Naive thymus-derived CD4-positive, alpha-beta T cell (primary cell): Measurements from ENCODE around the gene FHIT. TPM values are rescaled to one million over a fixed set of nuclear protein-coding genes. Genes with fewer than 3 reads are reported as not detected.

Experiments
- ATAC-seq: fragments of 150-1000 bp; cut with Tn5 transposase; 2 replicates; pipeline ENCODE4 v1.10.0; 2021; ENCODE audit warnings: mild to moderate bottlenecking, moderate library complexity
- CTCF ChIA-PET: fragments of 350-600 bp; sonication (Branson Sonifier 250); formaldehyde crosslinking; loops from one replicate; lab custom pipeline; 2021; ENCODE audit warnings: antibody characterized with exemption; lab: Charles Lee
- POLR2A ChIA-PET: fragments of 350-600 bp; sonication (Branson Sonifier 250); formaldehyde crosslinking; loops from one replicate; lab custom pipeline; 2021; ENCODE audit warnings: antibody characterized with exemption, inconsistent platforms; lab: Charles Lee
- DNase-seq, 9 donors: peaks; one replicate each; pipeline versions ENCODE4 v3.0.0 to v3.0.0-alpha.2; 2020 to 2022; ENCODE audit warnings: mixed read lengths in 1 of 9
- H3K27ac ChIP-seq: one replicate; pipeline ENCODE4 v1.7.0; 2013; ENCODE audit warnings: mild to moderate bottlenecking, low read depth, low read length, moderate library complexity
- H3K27me3 ChIP-seq, 2 donors: one replicate each; pipeline ENCODE4 v1.7.0; 2013; ENCODE audit warnings: low read length in 2 of 2, mild to moderate bottlenecking in 2 of 2, moderate library complexity in 2 of 2; ENCODE audit not compliant: control insufficient read depth in 2 of 2, insufficient read depth in 2 of 2
- H3K36me3 ChIP-seq, 3 experiments: 1 replicate in 2 of 3; 2 replicates in 1 of 3; pipeline ENCODE4 v1.7.0; 2013; ENCODE audit warnings: low read length in 3 of 3, mild to moderate bottlenecking in 3 of 3, moderate library complexity in 1 of 3; ENCODE audit not compliant: insufficient read depth in 3 of 3, control insufficient read depth in 2 of 3
- H3K4me1 ChIP-seq, 2 donors: one replicate each; pipeline ENCODE4 v1.7.0; 2013; ENCODE audit warnings: low read length in 2 of 2, mild to moderate bottlenecking in 2 of 2, moderate library complexity in 1 of 2; ENCODE audit not compliant: control insufficient read depth in 2 of 2, insufficient read depth in 2 of 2
- H3K4me3 ChIP-seq: 2 replicates; pipeline ENCODE4 v1.7.0; 2013; ENCODE audit warnings: mild to moderate bottlenecking, low read length
- H3K9me3 ChIP-seq, 3 experiments: 1 replicate in 2 of 3; 2 replicates in 1 of 3; pipeline ENCODE4 v1.7.0; 2013; ENCODE audit warnings: low read length in 3 of 3; ENCODE audit not compliant: control insufficient read depth in 2 of 3
- H3K27ac Mint-ChIP-seq, 9 donors: one replicate each; pipeline ENCODE4 v1.8.0; 2020 to 2022; ENCODE audit warnings: mixed read lengths in 9 of 9, mild to moderate bottlenecking in 8 of 9, moderate library complexity in 5 of 9, inconsistent platforms in 2 of 9
- H3K27me3 Mint-ChIP-seq, 5 donors: one replicate each; pipeline ENCODE4 v1.8.0; 2021 to 2022; ENCODE audit warnings: mixed read lengths in 5 of 5, mild to moderate bottlenecking in 1 of 5
- H3K36me3 Mint-ChIP-seq, 5 donors: one replicate each; pipeline ENCODE4 v1.8.0; 2020 to 2022; ENCODE audit warnings: mixed read lengths in 5 of 5, mild to moderate bottlenecking in 3 of 5, inconsistent platforms in 1 of 5
- H3K4me1 Mint-ChIP-seq, 7 donors: one replicate each; pipeline ENCODE4 v1.8.0; 2020 to 2022; ENCODE audit warnings: mixed read lengths in 7 of 7, mild to moderate bottlenecking in 3 of 7, inconsistent platforms in 1 of 7
- H3K4me3 Mint-ChIP-seq, 10 donors: one replicate each; pipeline ENCODE4 v1.8.0; 2020 to 2022; ENCODE audit warnings: mild to moderate bottlenecking in 10 of 10, mixed read lengths in 10 of 10, moderate library complexity in 6 of 10, inconsistent platforms in 2 of 10
- H3K9me3 Mint-ChIP-seq, 11 donors: one replicate each; pipeline ENCODE4 v1.8.0; 2020 to 2022; ENCODE audit warnings: mixed read lengths in 11 of 11, mild to moderate bottlenecking in 4 of 11, inconsistent platforms in 1 of 11, moderate library complexity in 1 of 11
- intact Hi-C, 2 donors: fragments of 100-400 bp; cut with micrococcal nuclease; formaldehyde crosslinking; loops; one replicate each; pipeline ENCODE4 v1.15.1; 2023
- polyA plus RNA-seq, 2 donors: library from polyadenylated mRNA; unstranded; fragments of 300-500 nt; fragmentation: Illumina TruSeq; gene quantifications; one replicate each; pipeline ENCODE4 v1.2.3, GENCODE V29; 2021
- total RNA-seq, 6 experiments: library from RNA in 5 of 6; stranded (reverse) in 5 of 6; gene quantifications; 1 replicate in 5 of 6; 2 replicates in 1 of 6; pipeline ENCODE4 v1.2.3 and lab custom pipeline; 2021 to 2026

The FHIT gene
- total and polyA plus RNA-seq, 7 experiments from 2014 or later = 51.2 to 230 (median 152) TPM

DNA sequence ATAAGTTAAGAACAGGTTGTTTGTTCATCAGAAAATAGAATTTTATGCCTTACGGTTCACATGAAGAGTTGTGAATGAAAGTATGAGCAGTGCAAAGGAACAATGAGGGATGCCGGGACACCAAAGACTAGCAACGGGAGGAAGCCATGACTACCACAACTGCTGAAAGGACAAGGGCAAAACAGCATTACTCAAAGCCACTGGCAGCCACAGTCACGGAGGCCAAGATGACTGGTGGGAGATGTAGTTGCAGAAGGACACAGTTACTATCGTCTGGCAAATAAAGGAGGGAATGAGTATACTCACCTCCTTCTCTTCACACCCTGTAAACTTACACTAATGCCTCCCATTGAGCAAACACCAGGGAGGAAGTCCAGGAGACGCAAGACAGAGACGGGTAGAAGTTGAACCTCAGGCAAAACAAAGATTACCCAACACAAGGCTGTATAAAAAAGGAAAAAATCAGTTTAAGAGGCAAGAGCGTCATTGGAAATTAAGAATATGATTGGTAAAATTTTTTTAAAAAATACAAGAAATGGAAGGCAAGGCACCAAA, 675.5 kb downstream of the FHIT start:
- H3K4me1 ChIP-seq = no peaks in the 10 kb centered on the region
- DNase-seq = no peak
- H3K4me3 ChIP-seq = no peak overlapping the region
- no peaks in the 10 kb centered on the region for H3K36me3 ChIP-seq
- Mint-ChIP-seq H3K36me3 (no peaks in the 10 kb centered on the region), H3K27me3 (peaks cover 0 to 10% (median 0%) of the 10 kb centered on the region in 5 donors), H3K27ac (no peak overlapping the region), H3K4me3 (no peak overlapping the region), H3K4me1 (peaks cover 0 to 1% (median 0%) of the 10 kb centered on the region in 7 donors), H3K9me3 (peaks cover 0 to 3% (median 0%) of the 10 kb centered on the region in 11 donors)
- POLR2A ChIA-PET = no interaction called here
- CTCF ChIA-PET = no interaction called here
- ATAC-seq = no peak
- no peaks in the 10 kb centered on the region for H3K27me3 ChIP-seq
- no peaks in the 10 kb centered on the region for H3K9me3 ChIP-seq
- intact Hi-C loops = no loop called here
- no peak overlapping the region for H3K27ac ChIP-seq

DNA sequence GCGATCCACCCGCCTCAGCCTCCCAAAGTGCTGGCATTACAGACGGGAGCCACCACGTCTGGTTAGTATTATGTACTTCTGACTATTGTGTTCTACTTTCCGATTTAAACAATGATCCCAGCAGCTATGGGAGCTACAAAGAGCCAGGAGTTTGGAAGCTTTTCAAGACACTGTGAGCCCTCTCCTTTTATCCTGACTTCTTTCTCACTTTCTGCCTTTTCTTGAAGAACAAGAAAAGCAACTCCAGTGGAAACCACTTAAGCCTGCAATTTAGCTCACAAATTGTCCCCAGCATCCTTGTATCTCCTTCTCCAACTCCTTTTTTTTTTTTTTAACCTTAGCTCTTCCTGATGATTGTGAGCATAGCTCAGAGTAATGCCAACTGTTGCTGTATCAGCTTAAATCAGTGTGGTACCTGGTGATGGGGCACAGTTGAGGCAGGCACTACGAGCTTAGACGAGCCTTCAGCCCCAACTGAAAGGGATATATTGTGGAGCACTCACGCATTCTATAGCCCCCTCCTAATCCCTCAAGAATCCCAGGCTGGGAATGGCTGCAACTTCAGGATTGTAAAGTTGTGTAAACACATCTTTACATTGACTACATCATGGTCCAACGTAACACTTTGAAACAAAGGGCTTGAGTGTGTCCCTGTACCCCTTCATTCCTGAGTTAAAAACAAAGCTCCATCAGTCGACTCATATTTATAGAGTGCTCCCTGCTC, 677.0 kb downstream of the FHIT start:
- CTCF ChIA-PET = interaction anchor here (0.7 kb wide), 1 partner anchor 13 kb away, joined by 3 read pairs; no protein-coding TSS in a partner anchor
- DNase-seq = no peak
- peak overlapping the region in 1 of 9 donors; percentile 28 for H3K27ac Mint-ChIP-seq
- H3K36me3 Mint-ChIP-seq = no peaks in the 10 kb centered on the region
- Histone ChIP-seq H3K27ac (no peak overlapping the region), H3K27me3 (no peaks in the 10 kb centered on the region), H3K4me1 (no peaks in the 10 kb centered on the region), H3K9me3 (no peaks in the 10 kb centered on the region), H3K4me3 (no peak overlapping the region), H3K36me3 (no peaks in the 10 kb centered on the region)
- intact Hi-C loops = no loop called here
- no peak for ATAC-seq
- H3K4me3 Mint-ChIP-seq = no peak overlapping the region
- peaks cover 0 to 1% (median 0%) of the 10 kb centered on the region in 7 donors for H3K4me1 Mint-ChIP-seq
- peaks cover 0 to 3% (median 0%) of the 10 kb centered on the region in 11 donors for H3K9me3 Mint-ChIP-seq
- H3K27me3 Mint-ChIP-seq = peaks cover 0 to 10% (median 0%) of the 10 kb centered on the region in 5 donors
- POLR2A ChIA-PET = interaction anchor here (0.5 kb wide), 1 partner anchor 12 kb away, joined by 3 read pairs; no protein-coding TSS in a partner anchor

DNA sequence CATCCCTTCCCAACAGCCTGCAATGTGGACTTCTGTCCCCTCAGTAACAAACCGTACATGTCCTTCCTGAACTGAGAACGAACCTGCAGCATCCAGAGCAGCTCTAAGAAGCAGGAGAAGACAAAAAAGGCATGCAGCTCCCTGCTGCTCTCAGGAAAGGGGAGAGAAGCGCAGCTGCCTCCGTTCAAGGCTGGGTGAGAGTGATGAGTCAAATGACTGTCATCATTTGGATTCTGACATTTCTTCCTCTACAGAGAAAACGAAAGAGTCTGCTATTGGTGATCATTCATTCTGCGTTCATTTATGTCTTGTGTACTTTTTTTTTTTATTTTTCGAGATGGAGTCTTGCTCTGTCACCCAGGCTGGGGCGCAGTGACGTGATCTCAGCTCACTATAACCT, 677.8 kb downstream of the FHIT start:
- ATAC-seq = no peak

DNA sequence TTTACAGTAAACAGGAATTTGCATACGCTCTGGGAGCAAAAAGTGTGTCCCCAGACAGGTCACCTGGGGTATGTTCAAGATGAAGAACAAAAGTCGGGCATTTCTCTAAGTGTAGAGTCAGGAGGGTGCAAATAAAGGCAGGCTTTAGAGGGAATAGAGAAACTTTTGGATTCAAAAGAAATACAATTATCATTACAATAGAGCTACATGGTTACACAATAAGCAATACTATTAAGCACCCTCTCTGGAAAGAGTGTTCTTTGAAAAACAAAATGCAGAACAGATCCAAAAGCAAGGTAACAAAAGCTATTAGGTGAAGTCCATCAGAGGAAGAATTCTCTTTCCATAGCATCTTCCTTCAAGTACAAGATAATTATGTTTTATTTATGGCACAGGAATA, 679.7 kb downstream of the FHIT start:
- H3K9me3 ChIP-seq = no peaks in the 10 kb centered on the region
- ChIA-PET CTCF (no interaction called here), POLR2A (no interaction called here)
- peaks cover 0 to 7% (median 0%) of the 10 kb centered on the region in 5 donors for H3K27me3 Mint-ChIP-seq
- H3K4me3 Mint-ChIP-seq = no peak overlapping the region
- no peaks in the 10 kb centered on the region for H3K27me3 ChIP-seq
- no peaks in the 10 kb centered on the region for H3K4me1 Mint-ChIP-seq
- H3K4me1 ChIP-seq = no peaks in the 10 kb centered on the region
- no peak overlapping the region for H3K4me3 ChIP-seq
- DNase-seq (no peak), ATAC-seq (no peak)
- H3K36me3 ChIP-seq = no peaks in the 10 kb centered on the region
- peaks cover 0 to 3% (median 0%) of the 10 kb centered on the region in 5 donors for H3K36me3 Mint-ChIP-seq
- no peak overlapping the region for H3K27ac Mint-ChIP-seq
- peaks cover 0 to 6% (median 3%) of the 10 kb centered on the region in 11 donors for H3K9me3 Mint-ChIP-seq
- H3K27ac ChIP-seq = no peak overlapping the region
- intact Hi-C loops = no loop called here

More for the DNA sequence above, 677.8 kb downstream of the FHIT start:
- intact Hi-C loops = no loop called here
- ChIA-PET CTCF (no interaction called here), POLR2A (interaction anchor here (0.6 to 0.8 kb wide), 2 partner anchors 241 to 550 kb away, joined by 3 to 5 read pairs; no protein-coding TSS in a partner anchor)
- no peaks in the 10 kb centered on the region for H3K9me3 ChIP-seq
- peak overlapping the region in 1 of 9 donors; percentile 17 for H3K27ac Mint-ChIP-seq
- no peak overlapping the region for H3K4me3 Mint-ChIP-seq
- H3K27ac ChIP-seq = no peak overlapping the region
- no peaks in the 10 kb centered on the region for H3K4me1 ChIP-seq
- no peaks in the 10 kb centered on the region for H3K36me3 Mint-ChIP-seq
- H3K4me1 Mint-ChIP-seq = peaks cover 0 to 1% (median 0%) of the 10 kb centered on the region in 7 donors
- H3K27me3 Mint-ChIP-seq = peaks cover 0 to 10% (median 0%) of the 10 kb centered on the region in 5 donors
- no peak overlapping the region for H3K4me3 ChIP-seq
- H3K9me3 Mint-ChIP-seq = peaks cover 0 to 3% (median 0%) of the 10 kb centered on the region in 11 donors
- H3K27me3 ChIP-seq = no peaks in the 10 kb centered on the region
- H3K36me3 ChIP-seq = no peaks in the 10 kb centered on the region
- DNase-seq = no peak

DNA sequence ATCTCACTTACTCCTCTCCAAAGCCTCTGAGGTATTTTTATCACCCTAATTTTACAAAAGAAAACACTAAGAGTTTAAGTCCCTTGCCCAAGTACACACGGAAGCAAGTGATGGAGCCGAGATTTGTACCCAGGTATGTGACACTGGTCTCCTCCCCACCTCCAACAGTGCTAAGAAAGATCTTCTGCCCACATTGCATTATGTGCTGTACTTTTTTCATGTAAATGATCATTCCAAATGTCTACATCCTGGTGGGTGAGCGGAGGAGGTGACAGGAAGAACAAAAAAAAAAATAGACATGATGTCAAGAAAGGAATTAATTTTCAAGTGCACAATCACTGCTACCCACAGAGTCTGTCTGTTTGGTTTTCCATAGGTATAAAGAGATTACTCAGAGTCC, 694.1 kb downstream of the FHIT start:
- POLR2A ChIA-PET = no interaction called here

DNA sequence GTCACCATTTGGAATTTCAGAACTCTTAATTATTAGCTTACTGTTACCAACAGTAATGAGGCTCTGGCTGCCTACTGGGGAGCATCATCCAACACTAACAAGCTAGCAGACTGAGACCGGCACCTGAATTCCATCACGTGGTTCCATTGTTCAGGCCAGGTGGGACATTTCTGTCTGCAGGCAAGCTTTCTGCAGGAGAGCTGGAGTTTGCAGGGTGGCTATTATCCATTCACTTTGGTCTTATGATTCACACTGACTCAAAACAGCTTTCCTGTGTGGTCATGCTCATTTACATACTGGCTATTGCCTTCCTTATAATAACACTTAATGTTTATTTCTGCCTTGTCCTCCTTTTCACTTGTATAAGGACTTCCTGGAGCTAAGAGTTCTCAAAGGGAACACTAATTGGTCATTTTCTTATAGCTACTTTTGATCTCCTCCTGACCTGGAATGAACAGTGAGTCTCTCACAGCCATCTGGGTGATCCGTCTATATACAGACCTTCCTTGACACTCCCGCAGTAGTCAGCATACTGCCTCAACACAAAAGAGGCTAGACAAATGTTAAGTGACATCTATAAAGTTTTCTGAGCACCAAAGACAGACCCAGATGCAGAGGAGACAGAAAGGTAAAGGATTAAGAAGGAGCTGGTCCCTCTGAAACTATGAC, 695.4 kb downstream of the FHIT start:
- H3K27ac ChIP-seq = no peak overlapping the region
- H3K9me3 Mint-ChIP-seq = peaks cover 0 to 3% (median 0%) of the 10 kb centered on the region in 11 donors
- no peak overlapping the region for H3K27ac Mint-ChIP-seq
- no peaks in the 10 kb centered on the region for H3K36me3 ChIP-seq
- peaks cover 0 to 4% (median 0%) of the 10 kb centered on the region in 5 donors for H3K36me3 Mint-ChIP-seq
- H3K9me3 ChIP-seq = no peaks in the 10 kb centered on the region
- H3K27me3 Mint-ChIP-seq = no peaks in the 10 kb centered on the region
- H3K4me3 ChIP-seq = no peak overlapping the region
- intact Hi-C loops = loop anchor here in 1 of 2 donors (10.0 kb wide), 1 partner anchor 481 kb away; no protein-coding TSS in a partner anchor
- no peaks in the 10 kb centered on the region for H3K4me1 ChIP-seq
- no peaks in the 10 kb centered on the region for H3K27me3 ChIP-seq
- no peak overlapping the region for H3K4me3 Mint-ChIP-seq
- ChIA-PET POLR2A (no interaction called here), CTCF (no interaction called here)
- no peak for ATAC-seq
- DNase-seq = no peak
- peaks cover 0 to 32% (median 3%) of the 10 kb centered on the region in 7 donors for H3K4me1 Mint-ChIP-seq

More for the DNA sequence above, 694.1 kb downstream of the FHIT start:
- DNase-seq (no peak), ATAC-seq (no peak)
- Mint-ChIP-seq H3K4me1 (peaks cover 0 to 25% (median 0%) of the 10 kb centered on the region in 7 donors), H3K4me3 (no peak overlapping the region), H3K9me3 (peaks cover 0 to under 1% (median 0%) of the 10 kb centered on the region in 11 donors), H3K27ac (no peak overlapping the region), H3K27me3 (no peaks in the 10 kb centered on the region), H3K36me3 (peaks cover 0 to 4% (median 0%) of the 10 kb centered on the region in 5 donors)
- no peaks in the 10 kb centered on the region for H3K4me1 ChIP-seq
- no peaks in the 10 kb centered on the region for H3K36me3 ChIP-seq
- no peak overlapping the region for H3K27ac ChIP-seq
- no peak overlapping the region for H3K4me3 ChIP-seq
- CTCF ChIA-PET = no interaction called here
- no peaks in the 10 kb centered on the region for H3K27me3 ChIP-seq
- intact Hi-C loops = loop anchor here in 1 of 2 donors (10.0 kb wide), 1 partner anchor 482 kb away; no protein-coding TSS in a partner anchor
- no peaks in the 10 kb centered on the region for H3K9me3 ChIP-seq
